Ishikawa (cell line): ENCODE data around the gene NAV2.

Experiments used
- CEBPB ChIP-seq: IDR thresholded peaks from 2 replicates; pipeline ENCODE4 v1.6.1; 2012
- CREB1 ChIP-seq: IDR thresholded peaks from 2 replicates; pipeline ENCODE4 v1.6.1; 2012; ENCODE audit warnings: low read depth
- EGR1 ChIP-seq: IDR thresholded peaks from 2 replicates; pipeline ENCODE4 v1.6.1; 2012
- EP300 ChIP-seq: IDR thresholded peaks from 2 replicates; pipeline ENCODE4 v1.6.1; 2012; ENCODE audit warnings: borderline replicate concordance
- FOXM1 ChIP-seq: IDR thresholded peaks from 2 replicates; pipeline ENCODE4 v1.6.1; 2012; ENCODE audit warnings: low read depth, borderline replicate concordance
- NFIC ChIP-seq: IDR thresholded peaks from 2 replicates; pipeline ENCODE4 v1.6.1; 2012
- RAD21 ChIP-seq: IDR thresholded peaks from 2 replicates; pipeline ENCODE4 v1.6.1; 2012; ENCODE audit warnings: low read depth
- TAF1 ChIP-seq: IDR thresholded peaks from 2 replicates; pipeline ENCODE4 v1.6.1; 2012; ENCODE audit warnings: low read depth, mild to moderate bottlenecking
- TCF12 ChIP-seq: IDR thresholded peaks from 2 replicates; pipeline ENCODE4 v1.6.1; 2012; ENCODE audit warnings: low read depth
- TEAD4 ChIP-seq: IDR thresholded peaks from 2 replicates; pipeline ENCODE4 v1.6.1; 2012
- YY1 ChIP-seq: IDR thresholded peaks from 2 replicates; pipeline ENCODE4 v1.6.1; 2012; ENCODE audit warnings: low read depth
- ZBTB7A ChIP-seq: IDR thresholded peaks from 2 replicates; pipeline ENCODE4 v1.6.1; 2012; ENCODE audit warnings: low read depth
- TF ChIP-seq, protein P1 (sequence below): IDR thresholded peaks from 2 replicates; pipeline ENCODE4 v1.6.1; 2012
- TF ChIP-seq, protein P2 (sequence below): IDR thresholded peaks from 2 replicates; pipeline ENCODE4 v1.6.1; 2012; ENCODE audit warnings: low read depth, mild to moderate bottlenecking
- TF ChIP-seq, protein P3 (sequence below): IDR thresholded peaks from 2 replicates; pipeline ENCODE4 v1.6.1; 2012

Gene NAV2

GRCh38 chr11:19822531-19822930 is 109.9 kb downstream of the NAV2 start:
- TF ChIP-seq, protein P1, sequence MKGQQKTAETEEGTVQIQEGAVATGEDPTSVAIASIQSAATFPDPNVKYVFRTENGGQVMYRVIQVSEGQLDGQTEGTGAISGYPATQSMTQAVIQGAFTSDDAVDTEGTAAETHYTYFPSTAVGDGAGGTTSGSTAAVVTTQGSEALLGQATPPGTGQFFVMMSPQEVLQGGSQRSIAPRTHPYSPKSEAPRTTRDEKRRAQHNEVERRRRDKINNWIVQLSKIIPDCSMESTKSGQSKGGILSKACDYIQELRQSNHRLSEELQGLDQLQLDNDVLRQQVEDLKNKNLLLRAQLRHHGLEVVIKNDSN = no peak
- TF ChIP-seq, protein P2, sequence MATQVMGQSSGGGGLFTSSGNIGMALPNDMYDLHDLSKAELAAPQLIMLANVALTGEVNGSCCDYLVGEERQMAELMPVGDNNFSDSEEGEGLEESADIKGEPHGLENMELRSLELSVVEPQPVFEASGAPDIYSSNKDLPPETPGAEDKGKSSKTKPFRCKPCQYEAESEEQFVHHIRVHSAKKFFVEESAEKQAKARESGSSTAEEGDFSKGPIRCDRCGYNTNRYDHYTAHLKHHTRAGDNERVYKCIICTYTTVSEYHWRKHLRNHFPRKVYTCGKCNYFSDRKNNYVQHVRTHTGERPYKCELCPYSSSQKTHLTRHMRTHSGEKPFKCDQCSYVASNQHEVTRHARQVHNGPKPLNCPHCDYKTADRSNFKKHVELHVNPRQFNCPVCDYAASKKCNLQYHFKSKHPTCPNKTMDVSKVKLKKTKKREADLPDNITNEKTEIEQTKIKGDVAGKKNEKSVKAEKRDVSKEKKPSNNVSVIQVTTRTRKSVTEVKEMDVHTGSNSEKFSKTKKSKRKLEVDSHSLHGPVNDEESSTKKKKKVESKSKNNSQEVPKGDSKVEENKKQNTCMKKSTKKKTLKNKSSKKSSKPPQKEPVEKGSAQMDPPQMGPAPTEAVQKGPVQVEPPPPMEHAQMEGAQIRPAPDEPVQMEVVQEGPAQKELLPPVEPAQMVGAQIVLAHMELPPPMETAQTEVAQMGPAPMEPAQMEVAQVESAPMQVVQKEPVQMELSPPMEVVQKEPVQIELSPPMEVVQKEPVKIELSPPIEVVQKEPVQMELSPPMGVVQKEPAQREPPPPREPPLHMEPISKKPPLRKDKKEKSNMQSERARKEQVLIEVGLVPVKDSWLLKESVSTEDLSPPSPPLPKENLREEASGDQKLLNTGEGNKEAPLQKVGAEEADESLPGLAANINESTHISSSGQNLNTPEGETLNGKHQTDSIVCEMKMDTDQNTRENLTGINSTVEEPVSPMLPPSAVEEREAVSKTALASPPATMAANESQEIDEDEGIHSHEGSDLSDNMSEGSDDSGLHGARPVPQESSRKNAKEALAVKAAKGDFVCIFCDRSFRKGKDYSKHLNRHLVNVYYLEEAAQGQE = no peak
- TF ChIP-seq TAF1 = no peak
- TF ChIP-seq FOXM1 = no peak
- no peak for TF ChIP-seq NFIC
- TF ChIP-seq TEAD4 = no peak
- no peak for TF ChIP-seq EP300
- no peak for TF ChIP-seq ZBTB7A
- no peak for TF ChIP-seq CREB1
- no peak for TF ChIP-seq YY1
- TF ChIP-seq, protein P3, sequence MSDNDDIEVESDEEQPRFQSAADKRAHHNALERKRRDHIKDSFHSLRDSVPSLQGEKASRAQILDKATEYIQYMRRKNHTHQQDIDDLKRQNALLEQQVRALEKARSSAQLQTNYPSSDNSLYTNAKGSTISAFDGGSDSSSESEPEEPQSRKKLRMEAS = no peak
- TF ChIP-seq TCF12 = no peak
- TF ChIP-seq CEBPB = no peak
- no peak for TF ChIP-seq RAD21
- no peak for TF ChIP-seq EGR1

DNA sequence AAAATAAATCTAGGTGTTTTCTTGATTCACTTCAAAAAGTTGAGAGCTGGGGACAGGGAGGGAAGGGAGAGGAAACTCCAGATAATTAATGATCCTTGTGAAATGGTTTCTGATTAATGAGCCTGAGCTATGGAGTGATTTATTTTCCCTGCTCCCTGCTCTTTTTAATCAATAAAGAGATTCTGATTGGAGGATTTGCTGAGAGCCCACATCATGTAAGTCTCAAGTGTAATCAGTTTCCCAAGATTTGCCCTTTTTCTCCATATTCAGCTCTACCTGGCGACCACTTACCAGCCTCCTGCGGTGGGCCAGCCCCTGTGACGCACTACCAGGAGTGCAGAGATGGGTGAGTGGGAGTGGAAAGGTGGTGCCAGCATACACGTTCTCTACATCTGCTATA is 114.0 kb downstream of the NAV2 start:
- TF ChIP-seq, protein P3 = no peak
- no peak for TF ChIP-seq FOXM1
- TF ChIP-seq EGR1 = no peak
- TF ChIP-seq NFIC = no peak
- TF ChIP-seq, protein P2 = no peak
- no peak for TF ChIP-seq TEAD4

DNA sequence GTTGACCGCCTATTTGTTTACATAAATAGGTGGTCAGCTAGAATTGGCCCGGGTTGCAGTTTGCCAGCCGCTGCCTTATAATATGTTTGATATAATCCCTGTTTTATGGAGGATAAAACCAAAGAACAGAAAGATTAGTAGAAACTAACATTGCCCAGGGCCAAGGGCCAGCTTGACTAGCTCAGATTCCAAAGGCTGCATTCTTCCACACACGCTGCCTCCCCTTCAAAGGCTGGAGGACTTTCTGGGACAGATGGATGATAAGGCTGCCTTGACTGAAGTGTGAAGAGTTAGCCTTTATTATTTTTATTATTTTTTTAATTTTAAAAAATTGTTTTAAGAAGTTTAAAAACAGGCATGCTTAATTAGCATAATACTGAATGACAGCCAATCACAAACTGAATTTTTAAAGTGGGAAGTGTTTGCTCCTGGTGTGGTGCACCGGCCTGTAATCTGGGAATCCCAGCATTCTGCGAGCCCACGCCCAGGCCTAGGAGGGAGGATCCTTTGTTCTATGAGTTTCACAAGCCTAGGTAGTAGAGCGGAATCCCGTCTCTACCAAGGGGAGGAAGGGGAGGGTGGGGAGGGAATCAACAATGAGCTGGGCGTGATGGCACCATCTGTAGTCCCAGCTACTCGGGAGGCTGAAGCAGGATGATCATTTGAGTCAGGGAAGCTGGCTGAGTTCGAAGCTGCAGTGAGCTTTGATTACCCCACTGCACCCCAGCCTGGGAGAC is 114.9 kb downstream of the NAV2 start:
- no peak for TF ChIP-seq ZBTB7A
- no peak for TF ChIP-seq RAD21
- no peak for TF ChIP-seq TCF12
- no peak for TF ChIP-seq YY1
- TF ChIP-seq, protein P1 = no peak
- TF ChIP-seq TAF1 = no peak
- TF ChIP-seq, protein P2 = no peak
- TF ChIP-seq FOXM1 = no peak
- no peak for TF ChIP-seq NFIC
- TF ChIP-seq CREB1 = no peak
- TF ChIP-seq, protein P3 = no peak
- TF ChIP-seq EP300 = no peak

- no peak for TF ChIP-seq YY1
- no peak for TF ChIP-seq TEAD4
- TF ChIP-seq TAF1 = no peak
- TF ChIP-seq, protein P3 = no peak
- no peak for TF ChIP-seq TCF12
- TF ChIP-seq EGR1 = no peak
- TF ChIP-seq ZBTB7A = no peak
- no peak for TF ChIP-seq FOXM1
- TF ChIP-seq EP300 = no peak
- no peak for TF ChIP-seq CEBPB
- TF ChIP-seq, protein P2 = no peak
- no peak for TF ChIP-seq CREB1
- TF ChIP-seq, protein P1 = no peak
- TF ChIP-seq NFIC = no peak
- no peak for TF ChIP-seq RAD21
Observed at GRCh38 chr11:19828382-19829108, 115.9 kb downstream of the NAV2 start.
